ENCODE data around the gene LUM. TPM values are rescaled to one million over a fixed set of nuclear protein-coding genes. Genes with fewer than 3 reads are reported as not detected.

Gene LUM
- total RNA-seq, 2 donors from 2014 or later = 130 to 196 TPM

DNA sequence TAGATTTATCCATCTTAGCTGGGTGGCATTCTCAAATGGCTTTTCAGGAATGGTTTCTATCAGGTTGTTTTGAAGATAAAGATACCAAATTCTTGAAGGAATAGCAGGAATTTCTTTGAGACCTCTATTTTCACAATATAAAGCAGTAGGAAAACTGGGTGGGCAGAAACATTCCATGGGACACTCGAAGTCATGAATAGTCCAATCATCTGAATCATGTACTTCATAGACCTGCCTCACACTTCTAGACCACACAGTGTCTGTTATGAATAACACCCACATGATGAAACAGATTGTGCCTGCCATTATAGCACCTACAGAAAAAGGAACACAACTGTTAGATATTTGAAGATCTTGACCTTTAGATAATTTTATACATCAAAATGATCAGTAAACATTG is 55.3 kb downstream of the LUM start:
- Histone ChIP-seq H3K4me3 (no peak overlapping the region), H3K9me3 (no peaks in the 10 kb centered on the region), H3K27ac (no peak overlapping the region), H3K27me3 (no peaks in the 10 kb centered on the region), H3K36me3 (no peaks in the 10 kb centered on the region), H3K4me1 (peaks cover 0 to 3% of the 10 kb centered on the region in 2 donors)
- TF ChIP-seq, protein P1, sequence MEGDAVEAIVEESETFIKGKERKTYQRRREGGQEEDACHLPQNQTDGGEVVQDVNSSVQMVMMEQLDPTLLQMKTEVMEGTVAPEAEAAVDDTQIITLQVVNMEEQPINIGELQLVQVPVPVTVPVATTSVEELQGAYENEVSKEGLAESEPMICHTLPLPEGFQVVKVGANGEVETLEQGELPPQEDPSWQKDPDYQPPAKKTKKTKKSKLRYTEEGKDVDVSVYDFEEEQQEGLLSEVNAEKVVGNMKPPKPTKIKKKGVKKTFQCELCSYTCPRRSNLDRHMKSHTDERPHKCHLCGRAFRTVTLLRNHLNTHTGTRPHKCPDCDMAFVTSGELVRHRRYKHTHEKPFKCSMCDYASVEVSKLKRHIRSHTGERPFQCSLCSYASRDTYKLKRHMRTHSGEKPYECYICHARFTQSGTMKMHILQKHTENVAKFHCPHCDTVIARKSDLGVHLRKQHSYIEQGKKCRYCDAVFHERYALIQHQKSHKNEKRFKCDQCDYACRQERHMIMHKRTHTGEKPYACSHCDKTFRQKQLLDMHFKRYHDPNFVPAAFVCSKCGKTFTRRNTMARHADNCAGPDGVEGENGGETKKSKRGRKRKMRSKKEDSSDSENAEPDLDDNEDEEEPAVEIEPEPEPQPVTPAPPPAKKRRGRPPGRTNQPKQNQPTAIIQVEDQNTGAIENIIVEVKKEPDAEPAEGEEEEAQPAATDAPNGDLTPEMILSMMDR (IDR thresholded peaks at IDR 0.05) = no peak
- DNase-seq (ENCODE audit: low spot score) = no peak

DNA sequence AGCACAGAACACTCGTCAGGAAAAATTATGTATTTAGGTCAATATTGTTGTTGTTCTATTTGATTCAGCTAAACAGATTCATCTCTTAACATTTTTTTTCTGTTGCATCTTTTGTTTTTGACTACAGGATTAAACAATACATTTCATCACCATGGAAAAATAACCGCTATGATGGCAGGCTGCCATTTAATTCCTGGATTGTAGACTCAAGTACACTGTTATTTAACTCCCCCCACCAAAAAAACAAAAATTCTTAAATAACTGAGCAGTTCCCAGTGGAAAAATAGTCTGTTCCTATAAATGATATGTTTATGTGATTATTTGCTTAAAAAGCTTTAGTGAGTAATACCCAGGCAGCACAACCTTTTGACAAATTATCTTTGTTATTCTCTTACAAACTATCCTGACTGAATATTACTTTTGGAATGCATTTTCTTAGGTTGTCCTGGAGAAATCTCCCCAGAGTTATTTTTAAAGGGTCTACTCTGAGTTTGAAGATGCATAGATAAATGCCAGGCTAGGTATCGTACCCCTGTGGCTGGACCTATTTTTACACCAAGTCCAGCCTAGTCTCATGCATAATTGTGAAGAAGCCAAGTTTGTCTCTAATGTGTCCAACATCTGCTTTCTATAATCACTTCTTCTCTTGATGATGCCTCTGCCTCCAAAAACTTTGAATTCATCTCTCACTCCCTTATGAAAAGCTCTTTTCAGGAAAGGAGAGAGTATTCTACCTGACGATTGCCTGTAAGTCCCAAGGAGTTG is 57.2 kb downstream of the LUM start:
- H3K4me1 ChIP-seq = peaks cover 0 to 3% of the 10 kb centered on the region in 2 donors
- no peak overlapping the region for H3K4me3 ChIP-seq
- no peak for DNase-seq (ENCODE audit: low spot score)
- no peaks in the 10 kb centered on the region for H3K9me3 ChIP-seq
- no peak overlapping the region for H3K27ac ChIP-seq
- no peaks in the 10 kb centered on the region for H3K36me3 ChIP-seq
- no peaks in the 10 kb centered on the region for H3K27me3 ChIP-seq
- TF ChIP-seq, protein P1 (IDR thresholded peaks at IDR 0.05) = no peak

Other genes starting within 250 kb of the LUM start
- gene CCER1, start 156.3 kb downstream of the LUM start, total RNA-seq = not detected
- gene EPYC, start 106.5 kb downstream of the LUM start, total RNA-seq = not detected
- not detected for gene KERA, start 53.5 kb downstream of the LUM start, total RNA-seq
- 1,000 to 10,000 TPM in 1 of 2 donors, 100 to 1,000 TPM in 1; 994 to 1,906 TPM for gene DCN, start 71.3 kb upstream of the LUM start, total RNA-seq

Measured in right atrium auricular region (tissue), 2 donors.